ENCODE measurements around the gene RBM26.

DNA sequence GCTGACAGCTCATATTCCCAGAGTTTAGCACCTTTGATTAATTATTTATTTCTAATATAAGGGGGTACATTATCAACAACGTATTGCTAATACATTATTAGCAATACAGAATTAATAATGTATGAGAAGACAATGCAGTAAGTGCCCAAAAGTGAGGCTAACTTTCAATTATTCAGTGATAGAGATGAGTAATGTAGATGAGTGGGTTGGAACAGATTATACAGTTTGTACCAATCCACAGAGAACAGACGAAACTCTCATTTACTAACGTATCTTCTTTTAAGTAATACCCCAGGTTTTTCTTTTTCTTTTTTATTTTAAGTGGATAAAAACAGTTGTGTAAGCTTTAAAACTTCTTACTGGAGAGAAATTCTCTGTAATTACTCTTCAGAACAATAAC lies 36.7 kb upstream of the RBM26 start:
- TF ChIP-seq, protein P1, sequence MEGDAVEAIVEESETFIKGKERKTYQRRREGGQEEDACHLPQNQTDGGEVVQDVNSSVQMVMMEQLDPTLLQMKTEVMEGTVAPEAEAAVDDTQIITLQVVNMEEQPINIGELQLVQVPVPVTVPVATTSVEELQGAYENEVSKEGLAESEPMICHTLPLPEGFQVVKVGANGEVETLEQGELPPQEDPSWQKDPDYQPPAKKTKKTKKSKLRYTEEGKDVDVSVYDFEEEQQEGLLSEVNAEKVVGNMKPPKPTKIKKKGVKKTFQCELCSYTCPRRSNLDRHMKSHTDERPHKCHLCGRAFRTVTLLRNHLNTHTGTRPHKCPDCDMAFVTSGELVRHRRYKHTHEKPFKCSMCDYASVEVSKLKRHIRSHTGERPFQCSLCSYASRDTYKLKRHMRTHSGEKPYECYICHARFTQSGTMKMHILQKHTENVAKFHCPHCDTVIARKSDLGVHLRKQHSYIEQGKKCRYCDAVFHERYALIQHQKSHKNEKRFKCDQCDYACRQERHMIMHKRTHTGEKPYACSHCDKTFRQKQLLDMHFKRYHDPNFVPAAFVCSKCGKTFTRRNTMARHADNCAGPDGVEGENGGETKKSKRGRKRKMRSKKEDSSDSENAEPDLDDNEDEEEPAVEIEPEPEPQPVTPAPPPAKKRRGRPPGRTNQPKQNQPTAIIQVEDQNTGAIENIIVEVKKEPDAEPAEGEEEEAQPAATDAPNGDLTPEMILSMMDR (IDR thresholded peaks at IDR 0.05; ENCODE audit: low read depth, low read length, missing input control): no peak
- TF ChIP-seq, protein P2, sequence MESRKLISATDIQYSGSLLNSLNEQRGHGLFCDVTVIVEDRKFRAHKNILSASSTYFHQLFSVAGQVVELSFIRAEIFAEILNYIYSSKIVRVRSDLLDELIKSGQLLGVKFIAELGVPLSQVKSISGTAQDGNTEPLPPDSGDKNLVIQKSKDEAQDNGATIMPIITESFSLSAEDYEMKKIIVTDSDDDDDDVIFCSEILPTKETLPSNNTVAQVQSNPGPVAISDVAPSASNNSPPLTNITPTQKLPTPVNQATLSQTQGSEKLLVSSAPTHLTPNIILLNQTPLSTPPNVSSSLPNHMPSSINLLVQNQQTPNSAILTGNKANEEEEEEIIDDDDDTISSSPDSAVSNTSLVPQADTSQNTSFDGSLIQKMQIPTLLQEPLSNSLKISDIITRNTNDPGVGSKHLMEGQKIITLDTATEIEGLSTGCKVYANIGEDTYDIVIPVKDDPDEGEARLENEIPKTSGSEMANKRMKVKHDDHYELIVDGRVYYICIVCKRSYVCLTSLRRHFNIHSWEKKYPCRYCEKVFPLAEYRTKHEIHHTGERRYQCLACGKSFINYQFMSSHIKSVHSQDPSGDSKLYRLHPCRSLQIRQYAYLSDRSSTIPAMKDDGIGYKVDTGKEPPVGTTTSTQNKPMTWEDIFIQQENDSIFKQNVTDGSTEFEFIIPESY (IDR thresholded peaks at IDR 0.05): no peak
- TF ChIP-seq RAD21 (IDR thresholded peaks at IDR 0.05) (no peak), NR2F2 (IDR thresholded peaks at IDR 0.05) (no peak)
- TF ChIP-seq, protein P3, sequence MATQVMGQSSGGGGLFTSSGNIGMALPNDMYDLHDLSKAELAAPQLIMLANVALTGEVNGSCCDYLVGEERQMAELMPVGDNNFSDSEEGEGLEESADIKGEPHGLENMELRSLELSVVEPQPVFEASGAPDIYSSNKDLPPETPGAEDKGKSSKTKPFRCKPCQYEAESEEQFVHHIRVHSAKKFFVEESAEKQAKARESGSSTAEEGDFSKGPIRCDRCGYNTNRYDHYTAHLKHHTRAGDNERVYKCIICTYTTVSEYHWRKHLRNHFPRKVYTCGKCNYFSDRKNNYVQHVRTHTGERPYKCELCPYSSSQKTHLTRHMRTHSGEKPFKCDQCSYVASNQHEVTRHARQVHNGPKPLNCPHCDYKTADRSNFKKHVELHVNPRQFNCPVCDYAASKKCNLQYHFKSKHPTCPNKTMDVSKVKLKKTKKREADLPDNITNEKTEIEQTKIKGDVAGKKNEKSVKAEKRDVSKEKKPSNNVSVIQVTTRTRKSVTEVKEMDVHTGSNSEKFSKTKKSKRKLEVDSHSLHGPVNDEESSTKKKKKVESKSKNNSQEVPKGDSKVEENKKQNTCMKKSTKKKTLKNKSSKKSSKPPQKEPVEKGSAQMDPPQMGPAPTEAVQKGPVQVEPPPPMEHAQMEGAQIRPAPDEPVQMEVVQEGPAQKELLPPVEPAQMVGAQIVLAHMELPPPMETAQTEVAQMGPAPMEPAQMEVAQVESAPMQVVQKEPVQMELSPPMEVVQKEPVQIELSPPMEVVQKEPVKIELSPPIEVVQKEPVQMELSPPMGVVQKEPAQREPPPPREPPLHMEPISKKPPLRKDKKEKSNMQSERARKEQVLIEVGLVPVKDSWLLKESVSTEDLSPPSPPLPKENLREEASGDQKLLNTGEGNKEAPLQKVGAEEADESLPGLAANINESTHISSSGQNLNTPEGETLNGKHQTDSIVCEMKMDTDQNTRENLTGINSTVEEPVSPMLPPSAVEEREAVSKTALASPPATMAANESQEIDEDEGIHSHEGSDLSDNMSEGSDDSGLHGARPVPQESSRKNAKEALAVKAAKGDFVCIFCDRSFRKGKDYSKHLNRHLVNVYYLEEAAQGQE (IDR thresholded peaks at IDR 0.05): no peak
